PC-3 (cell line): Measurements from ENCODE around the gene ARHGEF3.

Source experiments
- EZH2 ChIP-seq: fragments of 300-600 bp; sonication (generic); IDR thresholded peaks from one replicate; pipeline ENCODE4 v1.6.1; 2017; ENCODE audit warnings: antibody characterized with exemption, mild to moderate bottlenecking, low read length; ENCODE audit not compliant: unreplicated experiment
- EZH2phosphoT487 ChIP-seq: fragments of 300-600 bp; sonication (generic); IDR thresholded peaks from 2 replicates; pipeline ENCODE4 v1.6.1; 2018; ENCODE audit warnings: mild to moderate bottlenecking, antibody characterized with exemption, low read length, borderline replicate concordance
- TF ChIP-seq, protein P1 (sequence below): fragments of 300-600 bp; sonication (generic); conservative IDR thresholded peaks from 2 replicates; pipeline ENCODE4 v1.5.1; 2017; ENCODE audit warnings: antibody characterized with exemption, low read depth, mild to moderate bottlenecking, low read length

DNA sequence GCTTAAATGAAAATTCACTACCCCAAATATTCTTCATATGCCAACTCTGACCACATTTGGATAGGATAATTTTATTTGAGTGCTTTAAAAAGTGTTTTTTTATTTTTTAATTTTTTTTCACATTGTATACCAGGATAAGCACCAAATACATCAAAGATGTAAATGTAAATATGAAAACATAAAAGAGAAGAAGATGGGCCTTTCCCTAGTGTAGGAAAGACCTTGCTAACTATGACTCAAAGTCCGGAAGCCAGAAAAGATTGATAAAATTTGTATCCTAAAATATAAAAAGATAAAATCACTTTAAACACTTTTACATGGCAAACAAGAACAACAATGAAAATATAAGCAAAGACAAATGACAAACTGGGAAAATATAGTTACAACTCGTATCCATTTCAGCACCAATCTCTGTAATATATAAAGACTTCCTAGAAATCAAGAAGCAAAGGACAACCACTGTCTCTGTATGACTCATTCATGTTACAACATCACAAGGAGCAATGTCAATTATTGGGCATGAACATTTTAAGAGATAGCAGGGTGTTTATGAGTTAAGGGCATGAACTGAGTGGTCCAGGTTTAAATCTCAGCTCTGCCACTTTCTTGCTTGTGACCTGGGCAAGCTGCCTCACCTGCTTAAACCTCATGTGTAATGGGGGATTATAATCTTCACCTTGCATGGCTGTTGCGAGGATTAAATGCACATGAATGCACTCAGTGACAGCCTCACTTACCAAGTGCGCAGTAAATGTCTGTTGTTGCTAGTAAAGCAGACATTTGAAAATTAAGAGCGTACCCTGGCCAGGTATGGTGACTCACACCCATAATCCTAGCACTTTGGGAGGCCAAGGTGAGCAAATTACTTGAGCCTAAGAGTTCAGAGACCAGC, 25.3 kb upstream of the ARHGEF3 start:
- TF ChIP-seq, protein P1, sequence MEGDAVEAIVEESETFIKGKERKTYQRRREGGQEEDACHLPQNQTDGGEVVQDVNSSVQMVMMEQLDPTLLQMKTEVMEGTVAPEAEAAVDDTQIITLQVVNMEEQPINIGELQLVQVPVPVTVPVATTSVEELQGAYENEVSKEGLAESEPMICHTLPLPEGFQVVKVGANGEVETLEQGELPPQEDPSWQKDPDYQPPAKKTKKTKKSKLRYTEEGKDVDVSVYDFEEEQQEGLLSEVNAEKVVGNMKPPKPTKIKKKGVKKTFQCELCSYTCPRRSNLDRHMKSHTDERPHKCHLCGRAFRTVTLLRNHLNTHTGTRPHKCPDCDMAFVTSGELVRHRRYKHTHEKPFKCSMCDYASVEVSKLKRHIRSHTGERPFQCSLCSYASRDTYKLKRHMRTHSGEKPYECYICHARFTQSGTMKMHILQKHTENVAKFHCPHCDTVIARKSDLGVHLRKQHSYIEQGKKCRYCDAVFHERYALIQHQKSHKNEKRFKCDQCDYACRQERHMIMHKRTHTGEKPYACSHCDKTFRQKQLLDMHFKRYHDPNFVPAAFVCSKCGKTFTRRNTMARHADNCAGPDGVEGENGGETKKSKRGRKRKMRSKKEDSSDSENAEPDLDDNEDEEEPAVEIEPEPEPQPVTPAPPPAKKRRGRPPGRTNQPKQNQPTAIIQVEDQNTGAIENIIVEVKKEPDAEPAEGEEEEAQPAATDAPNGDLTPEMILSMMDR, result no peak
- TF ChIP-seq EZH2 (no peak), EZH2phosphoT487 (no peak)
